ENCODE results near the gene KLK14.

Gene KLK14

GRCh38 chr19:51084505-51084904, 1.8 kb upstream of the KLK14 start:
- no peak for DNase-seq (ENCODE audit: low read depth)

GRCh38 chr19:51083783-51084182, 1.1 kb upstream of the KLK14 start:
- DNase-seq (ENCODE audit: low read depth), result no peak

GRCh38 chr19:51083181-51083580, 494 bp upstream of the KLK14 start:
- no peak for DNase-seq (ENCODE audit: low read depth)

- DNase-seq (ENCODE audit: low read depth), result no peak
Measured at GRCh38 chr19:51081476-51081875, 1.2 kb downstream of the KLK14 start.

GRCh38 chr19:51079481-51080110, 3.1 kb downstream of the KLK14 start:
- DNase-seq (ENCODE audit: low read depth), result no peak

- no peak for DNase-seq (ENCODE audit: low read depth)
Measured at GRCh38 chr19:51078731-51079130, 4.0 kb downstream of the KLK14 start.

GRCh38 chr19:51078104-51078503, 4.6 kb downstream of the KLK14 start:
- no peak for DNase-seq (ENCODE audit: low read depth)

GRCh38 chr19:51076631-51077213, 6.0 kb downstream of the KLK14 start:
- no peak for DNase-seq (ENCODE audit: low read depth)

GRCh38 chr19:51075998-51076397, 6.7 kb downstream of the KLK14 start:
- DNase-seq (ENCODE audit: low read depth), result no peak

- DNase-seq (ENCODE audit: low read depth), result no peak
Measured at GRCh38 chr19:51071095-51071405, 11.6 kb downstream of the KLK14 start.

- DNase-seq (ENCODE audit: low read depth), result no peak
Measured at GRCh38 chr19:51070334-51071094, 12.2 kb downstream of the KLK14 start.

GRCh38 chr19:51066393-51067186, 16.1 kb downstream of the KLK14 start:
- no peak for DNase-seq (ENCODE audit: low read depth)

- DNase-seq (ENCODE audit: low read depth), result no peak
Measured at GRCh38 chr19:51065221-51065960, 17.3 kb downstream of the KLK14 start.

- no peak for DNase-seq (ENCODE audit: low read depth)
Measured at GRCh38 chr19:51064534-51065220, 18.0 kb downstream of the KLK14 start, which contains the start of gene KLK13. Gene KLK13 (minus strand): TSS chr19:51065092. CDS start chr19:51065067, 25 bp downstream.

- no peak for DNase-seq (ENCODE audit: low read depth)
Measured at GRCh38 chr19:51063664-51064063, 19.0 kb downstream of the KLK14 start.

GRCh38 chr19:51060973-51061372, 21.7 kb downstream of the KLK14 start:
- no peak for DNase-seq (ENCODE audit: low read depth)

GRCh38 chr19:51060336-51060735, 22.4 kb downstream of the KLK14 start:
- no peak for DNase-seq (ENCODE audit: low read depth)

GRCh38 chr19:51059715-51060114, 23.0 kb downstream of the KLK14 start:
- no peak for DNase-seq (ENCODE audit: low read depth)

GRCh38 chr19:51055866-51056265, 26.8 kb downstream of the KLK14 start:
- no peak for DNase-seq (ENCODE audit: low read depth)

- no peak for DNase-seq (ENCODE audit: low read depth)
Measured at GRCh38 chr19:51047031-51047335, 35.7 kb downstream of the KLK14 start.

- no peak for DNase-seq (ENCODE audit: low read depth)
Measured at GRCh38 chr19:51044327-51044726, 38.4 kb downstream of the KLK14 start.

GRCh38 chr19:51043497-51043896, 39.2 kb downstream of the KLK14 start:
- DNase-seq (ENCODE audit: low read depth), result no peak
